Activated T-helper 1 cell treated with anti-CD3 and anti-CD28 coated beads, Interleukin-2, amount 50 U/mL, for 16 hours (primary cell): Measurements from ENCODE around the gene CCNY.

Experiments
- DNase-seq, 2 donors: peaks; one replicate each; pipeline ENCODE4 v3.0.0-alpha.2; 2020; ENCODE audit warnings: low read depth in 1 of 2, low spot score in 1 of 2

Gene CCNY

DNA sequence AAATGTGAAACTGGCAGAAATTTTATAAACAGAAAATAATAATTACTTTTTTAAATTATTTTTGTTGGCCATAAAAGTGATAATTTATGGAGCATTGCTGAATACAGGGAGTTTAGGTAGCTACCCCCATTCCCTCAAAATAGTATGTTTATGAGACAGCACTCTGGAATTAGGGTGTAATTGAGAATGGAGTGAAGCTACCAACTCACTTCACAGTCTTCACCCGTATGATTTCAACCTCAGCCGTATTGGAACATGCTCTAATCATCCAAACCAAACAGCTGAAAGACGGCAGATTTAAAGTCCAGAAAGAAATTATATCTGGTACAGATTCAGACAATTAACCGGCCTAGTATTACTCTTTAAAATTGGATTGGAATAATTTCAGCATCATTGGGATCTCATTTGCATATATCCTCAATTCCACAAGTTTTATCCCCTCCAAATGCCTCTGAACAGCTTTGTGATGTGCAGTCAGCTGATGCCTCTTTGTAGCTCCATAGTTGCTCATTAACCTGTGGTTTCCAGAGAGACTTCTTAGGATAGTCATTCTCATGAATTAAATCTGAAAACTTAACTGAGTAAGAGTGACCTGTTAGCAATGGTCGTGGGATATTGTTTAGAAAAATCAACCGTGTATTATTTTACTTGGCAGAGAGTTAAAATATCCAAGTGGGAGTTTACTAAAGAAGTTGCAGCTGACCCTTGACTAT, 209.7 kb downstream of the CCNY start:
- DNase-seq = no peak

DNA sequence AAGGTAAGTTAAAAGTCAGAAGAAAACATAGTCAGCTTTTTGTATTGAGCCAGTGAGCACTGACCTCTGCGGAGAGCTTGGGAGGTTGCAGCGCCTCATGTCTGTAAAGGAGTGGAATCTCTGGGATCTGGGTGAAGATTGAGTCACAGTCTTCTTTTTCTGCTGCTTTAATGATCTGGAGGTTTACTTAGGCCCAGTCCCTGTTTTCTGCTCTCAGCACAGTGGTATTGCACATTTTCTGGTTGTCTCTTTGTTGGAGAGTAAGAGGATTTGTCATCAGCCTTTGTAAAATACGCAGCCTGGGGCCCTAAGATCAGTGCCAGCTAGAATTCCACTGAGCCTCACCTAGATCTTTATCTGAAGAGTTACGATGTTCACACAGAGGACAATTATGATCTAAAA, 210.5 kb downstream of the CCNY start:
- DNase-seq = no peak

DNA sequence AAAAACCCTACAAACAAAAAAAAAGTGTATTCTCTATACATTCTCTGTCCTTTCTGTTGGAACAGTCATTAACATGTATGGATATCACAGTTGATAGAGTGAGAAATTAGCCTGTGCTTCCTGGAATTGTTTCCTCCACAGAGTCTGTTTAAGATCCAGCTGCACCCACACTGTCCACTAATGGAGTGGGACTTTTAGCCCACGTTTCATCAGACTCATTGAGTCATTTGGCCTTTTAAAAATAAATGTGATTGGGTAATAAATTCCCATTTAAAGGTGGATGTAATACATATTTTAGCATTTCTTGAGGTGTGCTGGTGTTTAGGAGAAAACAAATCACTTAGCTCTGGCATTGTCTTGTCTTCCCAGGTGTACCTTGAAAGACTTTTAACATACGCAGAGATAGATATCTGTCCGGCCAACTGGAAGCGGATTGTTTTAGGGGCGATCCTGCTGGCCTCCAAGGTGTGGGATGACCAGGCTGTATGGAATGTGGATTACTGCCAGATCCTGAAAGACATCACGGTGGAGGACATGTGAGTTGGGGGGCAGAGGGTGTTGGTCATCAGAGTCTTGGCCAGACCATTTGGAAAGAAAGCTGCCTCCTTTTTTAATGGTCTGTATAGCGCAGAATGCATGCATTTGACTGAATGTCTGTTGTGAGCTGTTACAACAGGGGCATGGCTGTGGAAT, 216.5 kb downstream of the CCNY start:
- no peak for DNase-seq

DNA sequence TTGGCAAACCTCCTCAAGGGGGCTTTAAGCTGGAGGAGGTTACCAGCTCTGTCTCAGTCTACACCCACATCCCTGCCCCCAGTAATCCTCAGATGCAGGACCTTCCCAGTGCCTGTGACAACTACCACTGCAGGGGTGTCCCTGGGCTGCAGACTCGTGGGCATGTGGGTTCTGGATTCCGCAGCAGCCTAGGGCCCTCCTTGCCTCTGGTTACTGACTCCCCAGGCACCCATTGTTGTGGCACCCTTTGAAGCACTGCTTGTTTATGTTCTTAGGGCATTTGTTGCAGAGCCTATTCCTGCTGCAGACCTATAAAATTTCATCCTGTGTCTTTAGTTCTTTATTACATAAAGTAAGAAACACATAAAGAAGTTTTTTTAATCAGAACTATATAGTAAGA, 217.7 kb downstream of the CCNY start:
- no peak for DNase-seq

DNA sequence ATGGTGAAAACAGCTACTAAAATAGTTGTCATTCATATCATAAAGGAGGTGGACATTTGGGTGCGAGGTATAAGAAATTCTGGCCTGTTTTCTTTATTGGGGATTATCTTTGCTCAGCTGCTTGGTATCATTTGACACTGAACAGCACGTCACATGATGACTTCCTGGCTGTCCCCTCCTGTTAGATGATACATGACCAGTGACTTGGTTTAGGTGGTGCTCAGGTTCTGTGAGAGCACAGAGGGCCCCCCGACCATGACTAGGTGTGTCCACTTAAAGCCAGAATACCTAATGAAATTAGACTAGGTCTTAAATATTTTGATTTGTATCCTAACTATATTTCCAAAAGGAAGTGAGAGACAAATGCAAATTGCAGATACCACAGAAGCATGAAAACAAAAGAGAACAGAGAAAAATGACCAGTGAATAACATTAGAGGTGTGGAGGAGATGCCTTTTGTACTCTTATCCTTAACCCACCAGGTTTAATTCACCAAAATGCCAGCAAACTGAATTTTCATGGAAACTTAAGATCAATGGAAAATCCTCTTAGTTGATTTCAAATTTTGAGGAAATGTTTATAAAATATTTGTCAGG, 218.2 kb downstream of the CCNY start:
- DNase-seq = no peak

DNA sequence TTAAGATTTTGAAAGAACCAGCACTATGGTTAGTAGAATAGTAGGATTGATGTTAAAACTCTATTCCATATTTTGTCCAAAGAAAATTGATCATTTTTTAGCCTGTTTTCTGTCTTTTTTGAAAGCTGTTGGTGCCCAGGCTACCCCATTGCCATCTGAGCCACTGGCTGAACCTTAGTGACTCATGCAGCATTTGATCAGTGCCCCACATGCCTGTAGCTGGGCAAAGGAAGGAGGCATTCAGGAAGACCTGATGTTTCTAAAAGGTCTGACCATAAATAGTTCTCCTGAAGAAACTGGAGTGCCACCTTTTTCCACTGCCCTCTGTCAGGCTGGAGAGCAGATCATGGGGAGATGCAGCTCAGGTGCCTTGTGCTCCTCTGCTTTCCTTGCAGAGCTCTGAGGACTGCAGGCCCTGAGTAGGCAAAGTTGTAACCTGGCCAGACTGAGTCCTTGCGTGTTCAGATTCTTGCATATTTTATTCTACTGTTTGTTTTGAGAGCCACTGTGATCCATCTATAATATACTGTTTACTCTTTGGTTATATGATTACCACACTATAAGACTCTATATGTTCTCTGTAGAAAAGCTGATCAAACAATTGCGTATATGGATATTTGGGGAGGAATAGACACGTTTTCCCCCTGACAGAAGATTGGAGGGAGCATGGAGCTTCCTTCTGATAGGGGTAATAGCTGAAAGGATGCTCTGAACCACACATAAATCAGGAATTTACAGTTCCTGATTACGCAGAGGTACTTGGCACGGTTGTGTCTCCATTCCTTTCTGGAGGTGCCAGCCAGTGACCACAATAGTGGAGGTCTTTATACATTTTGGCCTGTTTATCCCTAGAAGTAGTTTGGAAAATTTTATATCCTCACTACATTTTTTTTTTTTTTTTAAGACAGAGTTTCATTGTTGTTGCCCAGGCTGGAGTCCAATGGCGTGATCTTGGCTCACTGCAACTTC, 219.9 kb downstream of the CCNY start:
- no peak for DNase-seq

DNA sequence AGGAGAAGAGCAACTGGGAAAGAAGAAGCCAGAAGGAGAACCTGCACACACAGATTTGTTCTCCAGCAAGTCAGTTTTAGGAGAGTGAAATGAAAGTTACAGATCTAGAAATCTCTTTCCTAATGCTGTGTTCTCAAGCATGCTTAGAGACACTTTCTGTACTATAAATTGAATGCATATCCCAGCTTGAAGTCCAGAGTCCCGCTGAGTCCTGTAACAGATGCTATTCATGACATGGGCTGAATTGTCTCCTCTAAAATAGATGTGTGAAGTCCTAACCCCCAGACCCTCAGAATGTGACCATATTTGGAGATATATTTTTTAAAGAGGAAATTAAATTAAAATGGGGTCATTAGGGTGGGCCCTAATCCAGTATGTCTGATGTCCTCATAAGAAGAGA, 222.0 kb downstream of the CCNY start:
- no peak for DNase-seq

DNA sequence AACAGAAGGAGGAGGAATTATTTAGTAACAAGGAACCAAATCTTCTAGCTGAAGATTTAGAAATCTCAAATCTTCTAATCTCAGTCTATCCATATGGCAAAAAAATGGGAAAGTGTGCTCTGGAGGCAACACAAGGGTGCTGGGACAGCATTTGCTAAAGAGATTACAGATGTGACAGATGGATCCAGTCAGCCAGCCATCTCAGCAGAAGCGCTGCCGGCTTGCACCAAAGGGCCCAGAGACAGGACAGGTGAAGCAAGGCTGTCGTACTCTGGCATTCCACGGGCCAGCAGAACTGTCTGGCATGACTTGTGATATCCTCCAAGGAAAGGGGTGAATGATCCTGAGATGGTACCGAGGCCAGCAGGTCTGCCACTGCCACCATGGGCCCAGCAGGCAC, 223.1 kb downstream of the CCNY start:
- DNase-seq = no peak

DNA sequence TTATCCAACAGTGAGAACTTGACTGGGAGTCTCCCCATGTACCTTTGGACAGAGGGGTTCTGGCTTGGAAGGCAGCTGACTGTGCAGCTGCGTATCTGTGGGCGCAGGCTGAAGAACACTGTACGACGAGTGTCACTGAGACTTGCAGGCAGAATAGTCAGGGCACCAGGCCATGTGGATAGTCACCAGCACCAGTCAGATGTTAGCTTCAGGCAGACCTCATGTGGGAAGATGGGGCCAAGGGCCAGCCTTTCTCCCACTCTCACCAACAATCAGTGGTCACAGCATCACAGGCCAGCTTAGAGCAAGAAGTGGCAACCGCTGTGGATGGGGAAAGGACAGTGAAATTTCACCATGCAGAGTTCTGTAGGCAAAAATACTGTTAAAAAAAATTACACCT, 225.4 kb downstream of the CCNY start:
- no peak for DNase-seq

DNA sequence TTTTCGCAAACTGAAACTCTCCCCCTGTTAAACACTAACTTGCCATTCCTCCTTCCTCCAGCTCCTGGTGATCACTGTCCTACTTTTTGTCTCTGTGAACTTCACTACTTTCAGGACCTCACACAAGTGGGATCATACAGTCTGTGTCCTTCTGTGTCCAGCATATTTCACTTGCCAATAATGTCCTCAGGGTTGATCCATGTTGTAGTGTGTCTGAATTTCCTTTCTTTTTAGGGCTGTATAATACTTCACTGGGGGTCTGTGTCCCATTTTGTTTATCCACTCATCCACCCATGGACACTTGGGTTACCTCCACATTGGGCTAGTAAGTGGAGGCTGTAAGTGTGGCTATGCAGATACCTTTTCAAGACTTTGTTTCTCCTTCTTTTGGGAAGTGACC, 226.1 kb downstream of the CCNY start:
- no peak for DNase-seq

DNA sequence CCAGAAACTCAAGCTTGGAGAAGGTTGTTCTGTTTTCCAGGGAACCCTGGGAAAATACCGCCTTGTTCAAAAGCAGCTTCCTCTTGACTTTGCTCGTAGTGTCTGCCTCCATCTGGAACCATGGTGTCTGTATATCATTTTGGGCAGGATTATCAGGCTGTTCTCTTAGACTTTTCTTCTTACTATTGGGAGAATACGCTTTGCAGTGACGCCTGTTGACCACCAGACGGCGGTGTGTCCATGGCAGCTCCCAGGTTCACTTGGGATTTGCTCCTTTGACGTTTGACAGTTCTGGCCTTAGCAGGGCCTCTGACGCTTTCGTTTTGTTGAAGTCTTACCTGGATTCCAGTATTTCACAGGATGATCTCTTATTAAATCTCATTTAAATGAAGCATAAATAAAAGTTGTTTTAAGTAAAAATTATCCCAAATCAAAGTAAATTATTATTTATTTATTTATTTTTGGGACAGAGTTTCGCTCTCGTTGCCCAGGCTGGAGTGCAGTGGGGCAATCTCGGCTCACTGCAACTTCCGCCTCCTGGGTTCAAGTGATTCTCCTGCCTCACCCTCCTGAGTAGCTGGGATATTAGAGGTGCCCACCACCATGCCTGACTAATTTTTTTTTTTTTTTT, 227.1 kb downstream of the CCNY start:
- DNase-seq = no peak

DNA sequence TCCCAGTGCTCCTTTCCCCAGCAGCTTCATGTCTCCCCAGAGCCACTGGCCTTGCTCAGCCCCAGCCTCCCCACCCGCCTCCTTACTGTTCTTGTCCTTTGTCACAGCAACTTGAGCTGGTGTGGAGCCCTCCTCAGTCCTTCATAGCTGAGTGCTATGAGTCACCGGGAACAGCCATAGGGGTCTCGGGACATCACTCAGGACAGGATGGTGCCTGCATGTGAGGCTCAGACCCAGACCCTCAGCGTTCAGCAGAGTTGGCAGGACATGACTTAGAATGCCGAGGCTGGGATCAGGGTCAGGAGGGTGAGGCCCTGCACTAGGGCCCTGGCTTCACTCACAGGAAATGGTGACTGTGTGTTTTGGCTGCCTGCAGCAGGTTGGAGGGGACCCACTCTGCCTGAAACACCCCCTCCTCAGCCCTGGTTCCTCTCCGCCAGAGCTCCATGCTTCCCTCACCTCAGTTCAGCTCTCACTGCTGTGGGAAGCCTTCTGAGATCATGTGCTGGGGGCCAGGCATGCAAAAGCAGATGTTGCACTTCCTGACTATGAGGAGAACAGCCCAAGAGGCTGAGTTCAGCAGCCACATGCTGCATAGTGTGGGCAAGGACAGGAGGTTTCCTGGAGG, 228.1 kb downstream of the CCNY start:
- DNase-seq = no peak

DNA sequence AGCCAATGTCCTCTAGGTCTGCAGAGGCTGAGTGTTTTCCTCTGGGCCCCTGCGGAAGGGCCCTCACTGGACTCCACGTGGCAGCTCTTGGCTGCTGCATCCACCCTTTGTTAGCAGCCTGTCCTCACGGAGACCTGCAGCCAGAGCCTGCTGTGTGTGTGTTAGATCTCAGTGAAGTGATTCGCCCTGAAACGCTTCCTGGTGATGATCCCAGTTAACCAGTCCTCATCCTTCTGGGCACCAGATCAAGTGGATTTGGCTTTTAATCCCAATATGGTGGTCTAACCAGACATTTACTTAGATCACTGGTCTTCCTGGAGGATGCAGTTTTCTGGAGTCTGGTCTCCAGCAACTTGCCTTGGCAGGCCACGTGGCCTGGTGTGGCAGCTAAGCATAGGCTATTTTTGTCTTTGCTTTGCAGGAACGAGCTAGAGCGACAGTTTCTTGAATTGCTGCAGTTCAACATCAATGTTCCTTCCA, 229.3 kb downstream of the CCNY start:
- DNase-seq = no peak

DNA sequence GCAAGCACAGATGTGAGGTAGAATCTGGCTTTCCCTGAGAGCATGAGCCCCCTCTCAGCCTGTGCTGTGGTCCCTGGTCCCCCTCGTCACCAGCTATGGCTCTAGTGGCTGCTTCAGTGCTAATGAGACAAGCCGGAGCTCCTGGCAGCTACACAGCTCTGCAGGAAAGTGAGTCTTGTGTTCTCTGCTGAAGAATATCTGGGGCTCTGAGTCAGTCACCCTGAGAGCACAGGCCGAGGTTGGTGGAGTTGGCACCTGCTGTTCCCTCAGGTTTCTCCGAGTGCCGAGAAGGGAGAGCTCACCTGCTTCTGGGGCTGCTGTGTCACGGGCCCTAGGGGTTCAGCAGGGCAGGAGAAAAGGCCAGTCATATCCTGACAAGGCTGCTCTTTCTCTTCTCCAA, 231.6 kb downstream of the CCNY start:
- no peak for DNase-seq

DNA sequence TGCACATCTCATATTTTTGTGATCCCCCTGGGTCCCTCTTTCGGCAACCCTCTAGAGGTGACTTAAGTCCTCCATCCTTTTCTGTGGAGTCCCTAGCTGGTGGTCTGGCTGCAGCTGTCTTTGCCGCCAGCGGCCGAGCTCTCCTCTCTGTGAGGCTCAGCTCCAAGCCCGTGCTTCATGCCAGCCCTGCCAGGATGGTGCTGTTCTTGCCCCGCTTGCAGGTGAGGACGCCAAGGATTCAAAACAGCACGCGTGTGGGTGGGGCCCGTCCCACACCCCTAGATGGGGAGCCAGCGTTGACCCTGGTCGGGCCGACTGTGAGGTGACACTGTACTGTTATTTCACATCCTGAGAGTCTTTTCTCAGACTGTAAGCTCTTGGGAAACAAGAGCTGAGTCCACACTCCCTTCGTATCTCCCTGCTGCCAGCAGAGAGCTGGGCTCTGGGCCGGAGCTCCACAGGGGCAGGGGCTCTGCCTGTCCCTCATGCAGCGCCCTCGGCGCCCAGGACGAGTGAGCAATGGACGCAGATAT, 232.2 kb downstream of the CCNY start:
- no peak for DNase-seq

DNA sequence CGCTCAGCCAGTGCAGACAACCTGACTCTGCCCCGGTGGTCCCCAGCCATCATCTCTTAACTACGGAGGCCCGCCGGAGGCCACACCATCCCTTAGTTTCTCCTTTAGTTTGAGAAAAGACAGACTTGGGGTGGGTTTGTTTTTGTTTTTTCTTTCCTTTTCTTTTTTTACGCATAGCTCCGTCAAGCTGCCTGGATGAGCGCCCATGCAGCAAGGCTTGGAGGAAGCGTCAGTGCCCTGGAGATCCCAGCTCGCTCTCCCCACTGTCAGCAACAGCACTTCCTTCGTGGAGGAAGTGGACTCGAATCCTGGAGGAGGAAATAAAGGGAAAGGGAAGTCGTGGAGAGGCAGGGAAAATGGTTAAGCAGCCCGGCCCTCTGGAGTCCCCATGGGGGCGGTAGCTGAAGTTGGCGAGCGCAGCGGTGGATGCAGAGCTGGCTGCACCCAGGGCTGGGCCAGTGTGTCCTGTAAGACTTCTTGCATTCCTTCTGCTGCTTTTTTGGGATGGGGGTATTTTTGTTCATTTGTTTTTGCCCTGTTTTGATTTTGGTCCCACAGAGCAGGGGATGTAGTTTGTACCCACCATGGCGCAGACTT, 232.9 kb downstream of the CCNY start:
- DNase-seq = no peak

DNA sequence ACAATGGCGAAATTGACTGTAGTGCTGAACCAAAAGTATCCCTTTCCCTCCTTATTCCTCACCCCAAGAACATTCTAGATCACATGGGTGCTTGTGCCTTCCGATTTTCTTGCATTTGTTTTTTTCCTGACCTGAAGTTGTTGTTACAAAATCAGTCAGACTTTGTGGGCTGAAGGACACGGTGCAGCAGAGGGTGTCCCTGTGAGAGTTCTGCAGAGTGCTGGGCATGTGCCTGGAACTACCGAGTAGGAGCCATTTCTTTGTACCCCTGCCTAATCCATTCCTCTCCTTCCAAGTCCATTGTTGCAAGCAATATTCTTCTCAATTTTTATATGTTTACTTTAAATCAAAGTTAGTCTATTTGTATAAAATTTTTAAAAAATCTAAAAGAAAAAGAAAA, 233.5 kb downstream of the CCNY start:
- DNase-seq = no peak

DNA sequence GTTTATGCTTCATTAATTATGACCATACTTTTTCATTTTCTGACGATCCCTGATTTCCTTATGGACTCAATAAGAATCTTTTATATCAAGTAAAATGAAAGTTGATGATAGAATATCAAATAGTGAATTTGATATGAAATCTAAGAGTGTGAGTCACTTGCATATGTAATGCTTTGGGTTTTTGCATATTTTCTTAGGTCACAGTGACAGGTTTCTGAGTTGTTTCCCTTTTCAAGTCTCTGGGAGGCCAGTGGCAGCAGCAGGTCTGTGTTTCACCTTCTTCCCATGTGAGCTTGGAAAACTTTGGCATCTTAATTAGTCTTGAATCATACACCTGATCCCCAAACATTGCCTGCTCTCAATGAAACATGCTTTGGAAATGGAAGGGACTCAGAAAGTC, 234.1 kb downstream of the CCNY start:
- DNase-seq = no peak

DNA sequence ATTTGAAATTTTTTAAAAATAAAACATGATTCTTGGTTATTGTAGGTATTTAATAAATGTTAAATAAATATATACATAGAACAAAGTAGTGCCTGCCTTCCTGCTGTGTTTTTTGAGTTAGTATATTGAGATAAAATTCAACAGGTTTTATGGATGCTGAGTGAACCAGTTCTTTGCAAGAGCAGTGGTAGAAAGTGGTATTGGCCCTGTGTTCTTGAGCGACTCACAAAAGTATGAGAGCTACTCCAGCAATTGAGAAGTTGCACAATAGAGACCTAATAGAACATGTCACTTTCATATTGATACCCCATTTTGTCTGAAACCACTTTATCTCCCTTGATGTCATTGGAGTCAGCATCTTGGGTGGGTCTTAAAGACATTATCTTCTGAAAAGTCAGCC, 236.3 kb downstream of the CCNY start:
- no peak for DNase-seq

DNA sequence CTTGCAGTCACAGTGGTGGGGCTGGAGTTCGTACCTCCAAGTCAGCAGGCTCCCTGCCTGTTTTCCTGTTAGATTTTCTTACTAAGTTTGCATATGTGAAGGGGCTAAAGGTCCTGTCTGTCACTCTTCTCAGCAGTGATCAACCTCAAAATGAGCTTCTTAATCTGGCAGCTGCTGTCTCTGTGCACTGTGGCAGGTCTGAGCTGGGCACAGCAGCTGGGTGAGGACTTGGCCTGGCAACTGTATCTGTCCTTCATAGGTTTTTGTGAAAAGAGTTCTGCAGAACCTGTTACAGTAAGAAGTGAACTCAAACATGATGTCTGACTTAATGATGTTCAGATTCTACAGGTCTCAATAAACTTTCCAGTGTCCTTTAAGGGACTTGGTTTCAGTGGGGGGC, 237.5 kb downstream of the CCNY start:
- no peak for DNase-seq
